ENCODE measurements around the gene TRA2B. TPM values are rescaled to one million over a fixed set of nuclear protein-coding genes. Genes with fewer than 3 reads are reported as not detected.

Gene TRA2B
- total RNA-seq, 4 donors from 2014 or later, result 162 to 237 (median 202) TPM

DNA sequence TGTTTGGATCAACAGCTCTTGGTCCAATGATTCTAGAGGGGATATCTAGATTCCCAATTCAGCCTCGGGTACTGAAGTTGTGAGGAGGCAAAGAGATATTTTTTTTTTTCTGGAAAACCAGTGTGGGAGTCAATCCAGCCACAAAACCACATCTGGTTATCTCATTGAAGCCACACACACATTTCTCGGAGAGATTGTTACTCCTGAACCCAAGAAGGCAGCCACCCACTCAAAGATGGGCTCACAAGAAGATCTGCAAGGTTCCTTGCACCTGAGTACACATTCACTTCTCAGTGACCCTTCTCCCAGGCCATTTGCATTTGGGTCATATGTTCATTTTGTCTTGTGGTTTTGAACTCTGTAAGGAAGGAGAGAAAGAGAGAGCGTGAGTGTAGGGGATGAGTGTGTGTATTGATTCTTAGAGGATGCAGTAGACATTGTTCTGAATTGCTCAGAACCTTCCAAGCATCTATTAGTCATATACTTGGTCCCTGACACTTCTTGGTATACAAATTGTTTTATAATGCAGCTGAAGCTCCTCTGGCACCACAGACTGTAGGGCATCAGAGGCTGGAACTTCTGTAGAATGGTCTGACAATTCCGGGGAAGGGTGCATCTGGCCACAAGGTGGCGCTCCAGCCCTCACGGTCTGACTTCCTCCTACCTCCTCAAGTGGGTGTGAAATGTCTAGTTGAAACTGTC lies 39.3 kb upstream of the TRA2B start:
- intact Hi-C loops (cut with DNase I), result no loop called here
- WGBS, 2 donors, result 44 to 47% methylated on average over 6 of the region's 6 CpGs
- Histone ChIP-seq H3K4me3 (replicated peaks in 1 of 3) (no peak overlapping the region), H3K4me1 (no peaks in the 10 kb centered on the region), H3K36me3 (peaks cover 0 to 14% of the 10 kb centered on the region in 2 donors), H3K27me3 (no peaks in the 10 kb centered on the region), H3K27ac (no peak overlapping the region), H3K9me3 (no peaks in the 10 kb centered on the region)
- peak; percentile 74 to 79 for DNase-seq
- no peak for TF ChIP-seq POLR2A (IDR thresholded peaks at IDR 0.05)
- TF ChIP-seq, protein P1, sequence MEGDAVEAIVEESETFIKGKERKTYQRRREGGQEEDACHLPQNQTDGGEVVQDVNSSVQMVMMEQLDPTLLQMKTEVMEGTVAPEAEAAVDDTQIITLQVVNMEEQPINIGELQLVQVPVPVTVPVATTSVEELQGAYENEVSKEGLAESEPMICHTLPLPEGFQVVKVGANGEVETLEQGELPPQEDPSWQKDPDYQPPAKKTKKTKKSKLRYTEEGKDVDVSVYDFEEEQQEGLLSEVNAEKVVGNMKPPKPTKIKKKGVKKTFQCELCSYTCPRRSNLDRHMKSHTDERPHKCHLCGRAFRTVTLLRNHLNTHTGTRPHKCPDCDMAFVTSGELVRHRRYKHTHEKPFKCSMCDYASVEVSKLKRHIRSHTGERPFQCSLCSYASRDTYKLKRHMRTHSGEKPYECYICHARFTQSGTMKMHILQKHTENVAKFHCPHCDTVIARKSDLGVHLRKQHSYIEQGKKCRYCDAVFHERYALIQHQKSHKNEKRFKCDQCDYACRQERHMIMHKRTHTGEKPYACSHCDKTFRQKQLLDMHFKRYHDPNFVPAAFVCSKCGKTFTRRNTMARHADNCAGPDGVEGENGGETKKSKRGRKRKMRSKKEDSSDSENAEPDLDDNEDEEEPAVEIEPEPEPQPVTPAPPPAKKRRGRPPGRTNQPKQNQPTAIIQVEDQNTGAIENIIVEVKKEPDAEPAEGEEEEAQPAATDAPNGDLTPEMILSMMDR (IDR thresholded peaks at IDR 0.05), result peak; percentile 51 to 81 (median 68)

DNA sequence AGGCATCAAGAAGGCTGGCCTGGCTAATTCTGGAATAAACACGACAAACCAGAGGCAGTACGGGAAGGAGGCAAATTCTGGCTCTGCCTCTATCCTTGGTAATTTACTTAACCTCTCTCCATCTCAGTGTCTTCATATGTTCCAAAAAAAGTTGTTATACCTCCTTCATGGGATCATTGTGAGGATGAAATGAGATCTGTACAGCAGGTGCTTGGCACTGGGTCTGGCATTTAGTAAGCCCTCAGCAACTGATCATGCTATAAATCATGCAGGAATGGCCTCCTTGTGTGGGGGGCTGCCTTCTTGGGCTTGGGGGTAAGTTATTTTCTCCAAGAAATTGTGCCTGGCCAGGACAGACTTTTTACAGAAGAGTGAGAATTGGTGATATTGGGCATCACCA lies 38.3 kb upstream of the TRA2B start:
- DNase-seq, result no peak
- Histone ChIP-seq H3K36me3 (peaks cover 0 to 14% of the 10 kb centered on the region in 2 donors), H3K27me3 (no peaks in the 10 kb centered on the region), H3K4me1 (no peaks in the 10 kb centered on the region), H3K4me3 (replicated peaks in 1 of 3) (no peak overlapping the region), H3K9me3 (no peaks in the 10 kb centered on the region), H3K27ac (no peak overlapping the region)
- intact Hi-C loops (cut with DNase I), result no loop called here
- 84 to 91% methylated on average over 2 of the region's 2 CpGs for WGBS, 2 donors
- TF ChIP-seq, protein P1 (IDR thresholded peaks at IDR 0.05), result no peak
- TF ChIP-seq POLR2A (IDR thresholded peaks at IDR 0.05), result no peak

DNA sequence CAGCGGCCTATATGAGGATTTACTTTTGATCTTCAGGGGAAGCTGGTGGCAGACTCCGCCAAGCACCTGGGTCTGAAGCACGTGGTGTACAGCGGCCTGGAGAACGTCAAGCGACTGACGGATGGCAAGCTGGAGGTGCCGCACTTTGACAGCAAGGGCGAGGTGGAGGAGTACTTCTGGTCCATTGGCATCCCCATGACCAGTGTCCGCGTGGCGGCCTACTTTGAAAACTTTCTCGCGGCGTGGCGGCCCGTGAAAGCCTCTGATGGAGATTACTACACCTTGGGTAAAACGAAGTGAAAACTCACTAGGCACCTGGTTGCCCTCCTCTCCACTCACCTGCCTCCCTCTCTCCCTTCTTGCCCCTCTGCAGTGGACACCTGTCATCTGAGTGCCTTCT lies 33.8 kb upstream of the TRA2B start:
- Histone ChIP-seq H3K9me3 (no peaks in the 10 kb centered on the region), H3K27me3 (no peaks in the 10 kb centered on the region), H3K4me1 (no peaks in the 10 kb centered on the region), H3K36me3 (peaks cover 0 to 8% of the 10 kb centered on the region in 2 donors), H3K27ac (no peak overlapping the region), H3K4me3 (replicated peaks in 1 of 3) (no peak overlapping the region)
- TF ChIP-seq, protein P1 (IDR thresholded peaks at IDR 0.05), result no peak
- no peak for TF ChIP-seq POLR2A (IDR thresholded peaks at IDR 0.05)
- 96% methylated on average over 18 of the region's 18 CpGs for WGBS, 2 donors
- no peak for DNase-seq
- intact Hi-C loops (cut with DNase I), result no loop called here

DNA sequence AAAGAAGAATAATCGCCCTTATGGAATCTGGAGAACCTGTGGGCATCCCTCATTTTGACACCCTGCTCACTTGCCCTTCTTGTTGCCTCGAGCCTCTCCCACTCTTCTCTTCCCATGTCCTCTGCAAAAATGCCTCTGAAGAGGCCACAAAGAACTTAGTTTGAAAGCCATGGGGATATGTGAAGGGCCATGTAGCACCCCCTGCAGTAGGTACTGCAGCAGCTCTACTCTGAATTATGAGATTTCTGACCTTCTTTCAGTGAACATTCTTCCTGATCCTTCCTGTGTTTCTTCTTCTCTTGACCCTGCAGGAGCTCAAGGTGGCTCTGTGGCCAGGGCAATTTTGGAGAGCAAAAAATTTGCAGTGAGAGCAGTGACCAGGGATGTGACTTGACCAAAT lies 30.4 kb upstream of the TRA2B start:
- Histone ChIP-seq H3K9me3 (no peaks in the 10 kb centered on the region), H3K4me1 (no peaks in the 10 kb centered on the region), H3K4me3 (replicated peaks in 1 of 3) (no peak overlapping the region), H3K36me3 (peaks cover 0 to 4% of the 10 kb centered on the region in 2 donors), H3K27me3 (no peaks in the 10 kb centered on the region), H3K27ac (no peak overlapping the region)
- TF ChIP-seq, protein P1 (IDR thresholded peaks at IDR 0.05), result no peak
- TF ChIP-seq POLR2A (IDR thresholded peaks at IDR 0.05), result no peak
- intact Hi-C loops (cut with DNase I), result no loop called here
- WGBS, 2 donors, result 78 to 85% methylated on average over 2 of the region's 2 CpGs
- DNase-seq, result no peak

DNA sequence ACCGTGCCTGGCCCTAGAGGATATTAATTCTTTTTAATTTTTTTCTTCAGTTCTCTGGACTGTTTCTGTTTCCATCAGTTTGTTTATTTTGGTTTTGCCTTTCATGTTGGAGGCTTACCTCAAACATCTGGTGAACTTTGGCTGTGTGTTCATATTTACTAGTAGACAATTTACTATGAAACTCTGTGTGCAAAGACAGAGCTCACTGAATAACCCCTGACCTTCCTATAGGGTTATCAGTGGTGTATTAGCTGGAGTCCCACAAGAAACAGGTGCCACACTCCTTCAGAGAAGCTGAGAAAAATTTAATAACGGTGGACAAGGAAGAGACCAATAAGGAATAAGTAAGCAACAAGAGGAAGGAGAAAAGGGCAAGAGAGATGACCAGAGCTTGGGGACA lies 28.8 kb upstream of the TRA2B start:
- no peak overlapping the region for H3K27ac ChIP-seq
- H3K27me3 ChIP-seq, result no peaks in the 10 kb centered on the region
- H3K4me3 ChIP-seq (replicated peaks in 1 of 3), result no peak overlapping the region
- TF ChIP-seq, protein P1 (IDR thresholded peaks at IDR 0.05), result no peak
- TF ChIP-seq POLR2A (IDR thresholded peaks at IDR 0.05), result no peak
- intact Hi-C loops (cut with DNase I), result no loop called here
- no peaks in the 10 kb centered on the region for H3K4me1 ChIP-seq
- no peaks in the 10 kb centered on the region for H3K9me3 ChIP-seq
- 79 to 83% methylated on average over 2 of the region's 2 CpGs for WGBS, 2 donors
- no peak for DNase-seq
- no peaks in the 10 kb centered on the region for H3K36me3 ChIP-seq

Data from thyroid gland (tissue), 4 donors.